ENCODE results near the gene ADRM1.

GRCh38 chr20:62300319-62300718 is 2.5 kb upstream of the ADRM1 start:
- TF ChIP-seq CTCF (IDR thresholded peaks at IDR 0.05) (no peak), POLR2A (IDR thresholded peaks at IDR 0.05) (no peak), POLR2AphosphoS5 (IDR thresholded peaks at IDR 0.05) (no peak)
